Mammary epithelial cell (primary cell): ENCODE measurements around the gene CYSRT1.

Source experiments
- CTCF ChIP-seq, 2 donors: IDR thresholded peaks in 1 of 2; conservative IDR thresholded peaks in 1 of 2; 2 replicates each; pipeline ENCODE4 v1.5.1; 2011 to 2012; ENCODE audit warnings: inconsistent platforms in 2 of 2, low read length in 2 of 2, mild to moderate bottlenecking in 2 of 2, control low read depth in 1 of 2, low read depth in 1 of 2; ENCODE audit not compliant: insufficient read depth in 1 of 2; ENCODE audit errors: extremely low read depth in 1 of 2
- EZH2 ChIP-seq: IDR thresholded peaks from 2 replicates; pipeline ENCODE4 v1.6.1; 2012; ENCODE audit warnings: low read length, inconsistent platforms, borderline replicate concordance

- TF ChIP-seq EZH2, result no peak
- TF ChIP-seq CTCF (conservative IDR thresholded peaks at IDR 0.05 in 1 of 2, IDR thresholded peaks at IDR 0.05 in 1 of 2; ENCODE audit: extremely low read depth in 1 of 2, insufficient read depth in 1 of 2, low read depth in 1 of 2, low read length in 2 of 2), result no peak
These were observed 1.5 kb downstream of the CYSRT1 start for GRCh38 chr9:137226338-137227053.
